SU-DHL-6 (cell line): ENCODE measurements around the gene SOX30.

Source experiments
- H2AFZ ChIP-seq: fragments of 200-600 bp; sonication (generic); 2 replicates; pipeline ENCODE4 v1.6.1; 2014; ENCODE audit warnings: low read depth, mild to moderate bottlenecking, moderate library complexity, mixed read lengths, antibody characterized with exemption, low read length; ENCODE audit not compliant: severe bottlenecking
- H3F3A ChIP-seq: fragments of 200-600 bp; shearing (Covaris generic); 2 replicates; pipeline ENCODE4 v1.6.0; 2016; ENCODE audit warnings: antibody characterized with exemption, mild to moderate bottlenecking; ENCODE audit not compliant: insufficient read depth
- H3K27ac ChIP-seq: fragments of 200-600 bp; sonication (generic); 2 replicates; pipeline ENCODE4 v1.5.1; 2016; ENCODE audit warnings: low read depth, mild to moderate bottlenecking, low read length, moderate library complexity, mixed read lengths
- H3K27me3 ChIP-seq: fragments of 200-600 bp; sonication (generic), shearing (Covaris generic); 2 replicates; pipeline ENCODE4 v1.6.0; 2014; ENCODE audit warnings: mild to moderate bottlenecking, low read length
- H3K36me3 ChIP-seq: fragments of 200-600 bp; sonication (generic); 2 replicates; pipeline ENCODE4 v1.6.1; 2014; ENCODE audit warnings: mild to moderate bottlenecking, low read length, mixed read lengths
- H3K4me2 ChIP-seq: fragments of 300-600, 200-600 bp; shearing (Covaris generic), sonication (generic); 2 replicates; pipeline ENCODE4 v1.6.0; 2014; ENCODE audit warnings: low read length, low read depth, mild to moderate bottlenecking; ENCODE audit not compliant: poor library complexity, severe bottlenecking
- H3K4me3 ChIP-seq: fragments of 200-600 bp; sonication (generic); 2 replicates; pipeline ENCODE4 v1.5.1; 2014; ENCODE audit warnings: antibody characterized with exemption, low read length, mild to moderate bottlenecking, mixed read lengths; ENCODE audit not compliant: insufficient read depth, poor library complexity, severe bottlenecking
- H3K79me2 ChIP-seq: fragments of 200-600 bp; sonication (generic); 2 replicates; pipeline ENCODE4 v1.6.1; 2014; ENCODE audit warnings: mild to moderate bottlenecking, low read length, moderate library complexity; ENCODE audit not compliant: insufficient read depth
- H3K9ac ChIP-seq: fragments of 200-600 bp; sonication (generic); 2 replicates; pipeline ENCODE4 v1.7.0; 2014; ENCODE audit warnings: mild to moderate bottlenecking, low read length
- H3K9me2 ChIP-seq: fragments of 200-600 bp; sonication (generic); replicated peaks from 2 replicates; pipeline ENCODE4 v1.6.1; 2014; ENCODE audit warnings: low read length; ENCODE audit not compliant: insufficient read depth
- H3K9me3 ChIP-seq: fragments of 200-600 bp; sonication (generic); 2 replicates; pipeline ENCODE4 v1.6.1; 2014; ENCODE audit warnings: low read length, mixed read lengths; ENCODE audit not compliant: insufficient read depth
- H4K20me1 ChIP-seq: fragments of 200-600 bp; sonication (generic); 2 replicates; pipeline ENCODE4 v1.6.1; 2014; ENCODE audit warnings: low read depth, mild to moderate bottlenecking, antibody characterized with exemption, low read length, moderate library complexity, mixed read lengths
- EZH2phosphoT487 ChIP-seq: fragments of 200-600 bp; sonication (generic), shearing (Covaris generic); conservative IDR thresholded peaks from 2 replicates; pipeline ENCODE4 v1.6.1; 2018; ENCODE audit warnings: mild to moderate bottlenecking, antibody characterized with exemption, low read length, moderate library complexity, mixed read lengths
- TF ChIP-seq, protein P1 (sequence below): fragments of 200-600 bp; sonication (generic); IDR thresholded peaks from one replicate; pipeline ENCODE4 v1.5.1; 2017; ENCODE audit warnings: antibody characterized with exemption, mild to moderate bottlenecking, low read length, moderate library complexity; ENCODE audit not compliant: insufficient read depth, poor library complexity, severe bottlenecking

SOX30 gene

DNA sequence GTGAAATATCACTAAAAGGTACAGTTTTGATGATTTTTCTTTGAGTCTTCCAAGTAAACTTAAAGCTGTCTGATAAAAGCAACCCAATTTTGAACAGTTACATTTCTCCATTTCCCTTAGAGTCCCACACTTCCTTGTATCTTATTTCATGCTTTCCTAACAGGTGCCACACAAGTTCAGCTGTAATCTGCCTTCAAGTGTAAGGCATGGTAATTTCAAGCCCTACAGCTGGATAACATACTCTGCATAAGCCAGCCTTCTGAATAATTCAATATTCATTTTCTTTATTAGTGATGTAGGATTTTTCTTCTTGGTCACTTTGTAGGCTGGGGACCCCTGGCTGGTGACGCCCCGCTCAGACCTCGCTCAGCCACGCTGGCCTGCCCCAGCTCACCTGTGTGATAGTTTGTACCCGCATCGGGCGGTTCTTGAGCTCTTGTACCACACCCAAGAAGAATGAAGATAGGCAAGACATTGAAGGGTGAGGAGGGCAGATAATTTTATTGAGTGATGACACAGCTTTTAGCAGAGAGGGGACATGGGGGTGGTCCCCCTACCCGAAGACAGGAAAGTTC is 34.0 kb downstream of the SOX30 start:
- no peak for TF ChIP-seq EZH2phosphoT487
- TF ChIP-seq, protein P1, sequence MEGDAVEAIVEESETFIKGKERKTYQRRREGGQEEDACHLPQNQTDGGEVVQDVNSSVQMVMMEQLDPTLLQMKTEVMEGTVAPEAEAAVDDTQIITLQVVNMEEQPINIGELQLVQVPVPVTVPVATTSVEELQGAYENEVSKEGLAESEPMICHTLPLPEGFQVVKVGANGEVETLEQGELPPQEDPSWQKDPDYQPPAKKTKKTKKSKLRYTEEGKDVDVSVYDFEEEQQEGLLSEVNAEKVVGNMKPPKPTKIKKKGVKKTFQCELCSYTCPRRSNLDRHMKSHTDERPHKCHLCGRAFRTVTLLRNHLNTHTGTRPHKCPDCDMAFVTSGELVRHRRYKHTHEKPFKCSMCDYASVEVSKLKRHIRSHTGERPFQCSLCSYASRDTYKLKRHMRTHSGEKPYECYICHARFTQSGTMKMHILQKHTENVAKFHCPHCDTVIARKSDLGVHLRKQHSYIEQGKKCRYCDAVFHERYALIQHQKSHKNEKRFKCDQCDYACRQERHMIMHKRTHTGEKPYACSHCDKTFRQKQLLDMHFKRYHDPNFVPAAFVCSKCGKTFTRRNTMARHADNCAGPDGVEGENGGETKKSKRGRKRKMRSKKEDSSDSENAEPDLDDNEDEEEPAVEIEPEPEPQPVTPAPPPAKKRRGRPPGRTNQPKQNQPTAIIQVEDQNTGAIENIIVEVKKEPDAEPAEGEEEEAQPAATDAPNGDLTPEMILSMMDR: no peak

DNA sequence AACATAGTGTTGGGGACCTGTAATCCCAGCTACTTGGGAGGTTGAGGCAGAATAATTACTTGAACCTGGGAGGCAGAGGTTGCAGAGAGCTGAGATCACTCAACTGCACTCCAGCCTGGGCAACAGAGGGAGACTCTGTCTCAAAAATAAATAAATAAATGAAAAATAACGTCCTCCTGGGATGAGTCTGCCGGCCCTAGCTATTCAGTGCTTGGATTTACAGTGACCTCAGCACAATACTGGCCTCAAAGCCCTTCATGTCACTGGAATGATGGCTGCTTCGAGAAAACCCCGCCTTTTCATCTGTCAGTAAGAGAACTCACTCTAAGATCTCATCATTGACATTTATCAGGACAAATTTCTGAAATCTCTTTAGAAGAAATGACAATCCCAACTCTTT is 35.5 kb downstream of the SOX30 start:
- no peaks in the 10 kb centered on the region for H4K20me1 ChIP-seq
- H3K9me2 ChIP-seq: no peaks in the 10 kb centered on the region
- no peak overlapping the region for H2AFZ ChIP-seq
- H3K27me3 ChIP-seq: no peaks in the 10 kb centered on the region
- H3K4me3 ChIP-seq: no peak overlapping the region
- no peaks in the 10 kb centered on the region for H3K79me2 ChIP-seq
- no peak overlapping the region for H3K27ac ChIP-seq
- no peaks in the 10 kb centered on the region for H3F3A ChIP-seq
- no peaks in the 10 kb centered on the region for H3K9me3 ChIP-seq
- no peaks in the 10 kb centered on the region for H3K36me3 ChIP-seq
- H3K9ac ChIP-seq: no peak overlapping the region
- no peak overlapping the region for H3K4me2 ChIP-seq
- TF ChIP-seq, protein P1: no peak
- no peak for TF ChIP-seq EZH2phosphoT487

More for the DNA sequence above, 34.0 kb downstream of the SOX30 start:
- H3K79me2 ChIP-seq: no peaks in the 10 kb centered on the region
- no peaks in the 10 kb centered on the region for H3K9me3 ChIP-seq
- no peak overlapping the region for H3K27ac ChIP-seq
- no peaks in the 10 kb centered on the region for H4K20me1 ChIP-seq
- H3K4me2 ChIP-seq: no peak overlapping the region
- no peaks in the 10 kb centered on the region for H3F3A ChIP-seq
- no peaks in the 10 kb centered on the region for H3K36me3 ChIP-seq
- H3K9me2 ChIP-seq: no peaks in the 10 kb centered on the region
- H3K27me3 ChIP-seq: no peaks in the 10 kb centered on the region
- H3K9ac ChIP-seq: no peak overlapping the region
- H3K4me3 ChIP-seq: no peak overlapping the region
- no peak overlapping the region for H2AFZ ChIP-seq

DNA sequence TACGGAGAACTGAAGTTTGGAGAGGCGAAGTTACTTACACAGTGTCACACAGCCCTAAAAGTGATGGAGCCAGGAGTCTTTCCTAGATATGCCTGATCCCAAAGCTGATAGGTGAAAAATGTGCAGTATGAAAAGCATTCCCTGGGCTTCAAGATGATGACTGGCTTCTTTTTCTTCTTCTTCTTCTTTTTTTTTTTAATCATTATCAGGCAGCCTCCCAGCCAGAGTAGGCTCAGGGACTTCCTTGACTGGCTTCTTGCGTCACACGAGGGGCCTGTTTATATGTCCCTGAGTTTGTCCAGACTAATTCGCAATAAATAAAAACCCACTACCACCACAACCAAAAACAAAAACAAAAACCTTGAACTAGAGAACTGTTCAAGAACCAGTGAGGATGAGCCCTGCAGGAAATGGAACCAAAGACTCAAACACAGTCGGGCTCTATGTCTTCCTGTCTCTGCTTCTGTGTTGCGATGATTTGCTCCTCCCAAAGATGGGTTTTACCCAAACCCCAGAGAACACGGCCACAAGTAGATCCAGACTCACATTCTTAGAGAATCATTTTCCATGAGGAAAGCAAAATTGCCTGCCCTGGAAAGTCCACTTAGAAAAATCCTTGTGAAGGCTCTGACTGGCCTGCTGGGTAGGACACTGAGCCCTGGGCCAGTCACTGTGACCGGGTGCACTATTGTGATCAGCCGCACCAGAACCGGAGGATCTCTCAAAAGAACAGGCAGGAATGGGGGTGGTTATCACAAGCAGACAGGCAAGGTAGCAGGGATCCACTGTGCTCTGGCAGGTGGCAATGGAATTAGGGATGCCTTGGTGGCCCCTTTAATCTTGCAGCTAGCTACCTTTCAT is 38.6 kb downstream of the SOX30 start:
- Histone ChIP-seq H3K79me2 (no peaks in the 10 kb centered on the region), H4K20me1 (no peaks in the 10 kb centered on the region), H3K9ac (no peak overlapping the region), H3K9me3 (no peaks in the 10 kb centered on the region), H3K27me3 (no peaks in the 10 kb centered on the region), H3K4me3 (no peak overlapping the region), H3K36me3 (no peaks in the 10 kb centered on the region), H3K9me2 (no peaks in the 10 kb centered on the region), H3K27ac (no peak overlapping the region), H2AFZ (no peak overlapping the region), H3K4me2 (no peak overlapping the region), H3F3A (no peaks in the 10 kb centered on the region)
- TF ChIP-seq, protein P1: no peak
- no peak for TF ChIP-seq EZH2phosphoT487
